Measurements from ENCODE around the gene TMEM30A.
A peak's percentile ranks its signal among the peaks of the same experiment; 100 is the strongest.

Gene TMEM30A

DNA sequence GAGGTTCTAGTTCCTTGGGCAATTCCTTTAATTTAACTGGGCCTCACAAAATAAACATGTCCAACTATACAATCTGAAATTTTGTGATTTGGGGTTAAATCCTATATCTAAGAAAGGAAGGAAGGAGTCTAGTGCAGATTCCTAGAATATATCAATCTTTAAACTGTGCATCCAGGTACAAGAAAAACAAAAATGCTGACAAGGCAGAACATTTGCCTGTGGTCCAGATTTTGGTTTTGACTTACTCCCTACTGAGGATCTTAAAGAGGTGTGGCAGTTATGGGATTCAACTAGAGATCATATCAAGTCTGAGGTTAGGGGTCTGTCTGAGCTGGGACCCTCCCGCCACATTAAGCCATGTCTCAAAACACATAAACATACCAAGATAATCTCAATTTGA lies 23.3 kb downstream of the TMEM30A start:
- DNase-seq, result no peak

DNA sequence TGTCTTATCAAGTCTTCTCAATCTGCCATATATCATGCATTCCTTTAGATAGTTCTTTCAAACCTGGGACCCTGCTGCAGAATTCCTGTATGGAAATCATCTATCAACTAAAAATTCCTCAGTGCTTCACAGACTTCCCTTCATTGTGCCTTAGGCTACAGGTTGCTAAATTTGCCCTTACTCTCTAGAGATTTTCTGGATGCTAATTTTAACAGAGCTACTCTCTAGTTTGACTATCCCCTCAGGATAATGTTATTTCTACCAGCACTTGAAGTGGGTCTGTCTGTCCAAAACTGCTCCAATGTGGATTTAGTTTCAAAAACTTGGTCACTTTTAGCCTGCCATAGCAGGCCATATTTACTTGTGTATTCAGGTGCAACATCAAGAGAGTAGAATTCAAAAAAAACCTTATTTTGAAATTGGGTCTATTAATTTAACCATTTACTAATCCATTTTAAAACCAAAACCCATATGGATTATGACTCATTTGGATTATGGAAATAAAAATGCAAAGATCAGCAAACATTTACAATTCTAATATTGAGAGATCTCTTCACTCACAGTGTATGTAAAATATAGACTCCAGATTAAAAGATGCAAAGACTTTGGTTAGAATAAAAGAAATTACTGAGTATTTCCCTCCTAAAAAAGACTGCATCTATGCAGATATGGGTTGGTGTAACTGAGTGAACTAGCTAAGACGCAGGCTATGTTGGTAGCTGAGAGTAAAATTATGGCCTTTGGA lies 27.1 kb downstream of the TMEM30A start:
- no peak for DNase-seq

DNA sequence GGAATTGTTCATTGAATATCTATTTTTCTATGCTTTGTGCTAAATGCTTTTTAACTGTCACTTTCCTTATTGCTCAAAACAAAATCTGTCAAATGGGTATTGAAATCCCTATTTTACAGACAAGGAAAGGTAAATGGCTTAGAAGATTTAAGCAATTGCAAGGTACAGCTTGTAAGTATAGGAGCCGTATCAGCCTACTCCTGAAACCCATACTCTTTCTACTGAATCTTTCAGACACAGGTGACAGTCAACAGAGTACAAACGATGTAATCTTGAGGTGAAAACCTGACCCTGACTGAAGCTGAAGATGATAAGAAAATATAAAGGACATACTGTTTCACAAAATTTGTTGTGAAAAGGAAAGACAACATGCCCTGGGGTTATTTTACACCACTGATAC lies 34.0 kb downstream of the TMEM30A start:
- DNase-seq, result no peak

DNA sequence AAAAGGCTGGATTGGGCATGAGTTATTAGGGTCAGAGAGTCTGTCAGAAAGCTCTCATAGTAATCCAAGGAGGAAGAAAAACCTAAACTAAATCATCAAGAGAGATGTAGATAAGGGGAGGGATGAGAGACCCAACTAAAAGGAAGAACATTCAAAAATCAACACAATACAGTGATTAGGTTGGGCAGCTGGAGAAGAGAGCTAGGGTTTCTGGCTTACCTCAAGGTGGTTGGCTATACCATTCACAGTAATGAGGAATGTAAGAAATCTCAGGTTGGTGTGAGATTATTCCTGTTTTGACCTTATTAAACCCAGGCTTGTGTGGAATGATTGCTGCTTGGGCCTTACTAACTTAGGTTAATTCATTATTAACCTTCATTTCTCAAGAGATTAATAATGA lies 34.8 kb downstream of the TMEM30A start:
- DNase-seq, result no peak

DNA sequence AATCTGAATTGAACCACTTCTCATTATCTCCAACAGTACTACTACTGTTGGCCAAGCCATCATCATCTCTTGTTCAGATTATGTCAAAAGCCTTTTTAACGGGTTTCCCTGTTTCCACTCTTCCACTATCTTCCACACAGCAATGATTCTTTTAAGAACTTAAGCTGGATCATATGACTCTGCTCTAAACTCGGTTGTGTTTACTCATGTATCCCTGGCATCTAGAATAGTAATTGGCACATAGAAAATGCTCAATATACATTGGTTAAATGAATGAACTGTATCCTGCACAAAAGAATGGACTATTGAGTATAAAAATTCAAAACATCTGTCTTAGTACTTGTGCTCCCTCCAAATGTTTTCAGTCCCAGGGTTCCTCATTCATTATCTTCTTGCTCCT lies 38.2 kb downstream of the TMEM30A start:
- no peak for DNase-seq

DNA sequence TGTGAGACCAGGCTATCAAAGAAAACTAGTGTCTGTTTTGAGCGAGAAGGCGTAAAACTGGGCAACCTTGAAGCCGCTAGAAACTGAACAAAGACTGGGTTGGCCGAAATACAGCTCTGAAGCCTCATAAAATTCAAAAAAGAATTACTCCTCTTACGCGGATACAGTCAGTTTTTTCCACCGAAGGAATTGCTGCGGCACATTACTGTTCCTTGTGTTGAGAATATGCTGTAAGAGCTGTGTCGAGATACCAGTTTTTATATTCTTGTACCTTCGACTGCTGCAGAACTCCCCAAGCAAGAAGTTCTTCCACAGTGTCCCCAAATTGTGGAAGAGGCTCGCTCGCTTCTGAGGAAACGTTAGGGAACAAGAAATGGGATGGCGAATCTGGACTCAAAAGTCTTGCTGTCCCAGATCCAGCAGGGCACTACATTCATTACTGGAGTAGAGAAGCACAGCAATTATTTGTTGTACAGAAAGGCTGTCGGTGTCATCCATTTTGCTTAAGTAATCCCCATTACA lies 40.5 kb downstream of the TMEM30A start:
- DNase-seq, result no peak

DNA sequence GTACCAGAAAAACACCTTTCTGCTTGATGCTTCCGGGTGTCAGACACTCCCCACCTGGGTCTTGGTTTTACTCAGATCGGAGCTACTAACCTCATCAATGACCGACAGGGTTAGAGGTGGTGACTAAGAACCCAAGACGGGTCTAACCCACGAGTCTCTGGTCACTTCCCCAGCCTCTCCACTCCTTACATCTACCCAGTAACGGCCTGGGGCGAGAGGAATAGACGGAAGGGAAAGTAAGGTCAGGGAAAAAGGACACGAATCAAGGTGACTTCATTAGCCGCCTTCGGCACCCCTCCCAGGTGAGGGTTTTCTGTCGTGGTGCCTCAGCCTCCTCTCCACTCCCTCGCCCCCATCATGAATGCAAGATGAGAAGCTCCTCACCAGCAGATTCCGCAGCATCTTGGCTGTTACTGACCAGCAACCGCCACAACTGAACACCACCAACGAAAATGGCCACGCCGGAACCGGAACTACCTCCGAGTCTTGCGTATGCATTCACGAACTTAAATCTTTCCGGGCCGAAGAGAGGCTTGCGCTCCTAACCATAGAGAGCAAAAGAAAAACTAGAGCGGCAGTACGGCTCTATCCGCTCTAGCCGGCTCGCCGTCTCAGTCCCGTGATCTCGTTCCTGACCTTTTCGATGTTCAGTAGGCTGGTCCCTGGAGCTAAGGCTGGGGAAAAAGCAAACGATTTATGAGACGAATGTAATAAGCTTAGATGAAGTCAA lies 41.1 kb downstream of the TMEM30A start, which contains the start of gene COX7A2:
Gene COX7A2, minus strand, starts transcription at position 469 of the 730 bp plus-strand sequence. Its CDS starts 67 bp downstream, at position 402.
- peak; percentile 97 for DNase-seq

DNA sequence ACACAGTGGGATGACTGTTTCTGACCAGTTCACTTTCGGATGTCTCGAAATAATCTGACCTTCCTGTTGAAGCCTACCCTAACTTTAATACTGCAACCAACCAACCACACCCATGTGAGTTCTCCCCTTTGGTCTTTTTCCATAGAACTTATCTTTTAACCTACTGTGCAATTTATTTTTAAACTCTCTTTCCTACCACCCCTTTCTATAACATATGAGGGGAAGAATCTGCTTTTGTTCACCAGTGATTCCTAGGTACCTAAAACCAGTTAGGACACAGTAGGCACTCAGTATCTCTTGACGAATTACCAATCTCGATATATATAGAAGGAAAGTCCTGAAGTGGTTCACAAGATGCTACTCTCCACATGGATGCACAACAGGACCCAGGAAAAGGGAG lies 48.0 kb downstream of the TMEM30A start:
- no peak for DNase-seq

DNA sequence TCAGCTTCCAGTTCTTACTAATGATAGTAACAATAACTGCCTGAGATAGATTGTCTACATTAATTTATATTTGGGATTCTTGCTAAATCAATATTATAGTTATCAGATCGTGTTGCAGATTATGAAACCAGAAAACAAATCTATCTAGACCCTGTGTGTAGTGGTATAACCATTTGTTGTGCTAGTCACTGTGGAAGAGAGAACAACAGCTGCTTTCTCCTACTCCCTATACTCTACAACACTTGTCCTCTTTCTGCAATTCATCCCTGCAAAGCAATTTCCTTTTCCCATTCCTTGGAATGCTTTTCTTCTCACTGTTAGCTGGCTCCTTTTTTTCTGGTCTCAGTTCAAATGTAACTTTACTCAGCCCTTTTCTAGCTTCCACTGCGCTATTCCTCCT lies 49.3 kb downstream of the TMEM30A start:
- DNase-seq, result no peak

DNA sequence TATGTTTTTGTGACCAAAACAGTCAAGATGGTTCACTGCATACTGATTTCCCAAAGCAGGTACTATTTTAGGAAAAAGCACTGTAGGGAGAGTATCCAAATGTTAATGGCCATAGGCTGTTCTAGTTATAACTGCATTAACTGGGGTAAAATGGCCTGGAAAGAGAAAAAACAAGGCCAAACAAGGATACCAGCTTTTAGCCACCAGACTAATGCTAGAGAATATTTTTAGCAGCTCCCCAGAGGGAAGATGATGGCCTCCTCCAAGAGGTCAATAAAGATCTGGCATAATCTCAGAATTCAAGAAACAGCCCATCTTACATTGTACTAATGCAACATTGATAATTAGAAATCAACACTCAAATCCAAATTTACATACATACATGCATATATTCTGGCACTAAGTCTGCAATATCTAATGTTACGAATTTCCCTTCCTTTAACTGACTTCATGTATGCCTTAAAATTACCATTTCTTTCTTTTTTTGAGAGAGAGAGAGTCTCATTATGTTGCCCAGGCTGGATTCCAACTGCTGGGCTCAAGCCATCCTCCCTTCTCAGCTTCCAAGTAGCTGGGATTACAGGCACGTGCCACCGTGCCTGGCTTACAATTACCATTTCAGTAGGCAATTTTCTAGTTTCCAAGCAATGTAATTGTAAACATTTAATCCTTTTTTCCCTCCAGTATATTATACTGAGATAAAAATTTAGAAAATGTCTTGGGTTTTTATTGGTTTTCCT lies 50.3 kb downstream of the TMEM30A start:
- no peak for DNase-seq

DNA sequence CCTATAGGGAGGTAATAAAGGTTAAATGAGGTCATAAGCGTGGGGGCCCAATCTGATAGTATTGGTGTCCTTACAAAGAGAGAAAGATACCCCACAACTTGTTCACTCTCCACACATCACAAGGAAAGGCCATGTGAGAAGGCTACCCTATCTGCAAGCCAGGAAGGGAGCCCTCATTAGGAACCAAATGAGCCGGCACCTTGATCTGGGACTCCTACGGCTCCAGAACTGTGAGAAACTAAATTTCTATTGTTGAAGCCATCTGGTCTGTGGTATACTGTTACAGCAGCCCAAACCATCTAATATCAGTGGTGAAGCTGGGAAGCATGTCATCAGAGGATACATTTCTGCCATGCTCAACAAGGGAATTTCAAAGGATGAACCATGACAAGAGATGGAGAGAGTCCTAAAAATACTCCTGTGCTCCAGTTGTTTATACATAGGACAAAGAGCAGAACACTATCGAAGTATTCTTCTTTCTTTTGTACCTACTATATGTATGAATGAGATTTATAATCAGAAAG lies 51.4 kb downstream of the TMEM30A start:
- DNase-seq, result no peak

DNA sequence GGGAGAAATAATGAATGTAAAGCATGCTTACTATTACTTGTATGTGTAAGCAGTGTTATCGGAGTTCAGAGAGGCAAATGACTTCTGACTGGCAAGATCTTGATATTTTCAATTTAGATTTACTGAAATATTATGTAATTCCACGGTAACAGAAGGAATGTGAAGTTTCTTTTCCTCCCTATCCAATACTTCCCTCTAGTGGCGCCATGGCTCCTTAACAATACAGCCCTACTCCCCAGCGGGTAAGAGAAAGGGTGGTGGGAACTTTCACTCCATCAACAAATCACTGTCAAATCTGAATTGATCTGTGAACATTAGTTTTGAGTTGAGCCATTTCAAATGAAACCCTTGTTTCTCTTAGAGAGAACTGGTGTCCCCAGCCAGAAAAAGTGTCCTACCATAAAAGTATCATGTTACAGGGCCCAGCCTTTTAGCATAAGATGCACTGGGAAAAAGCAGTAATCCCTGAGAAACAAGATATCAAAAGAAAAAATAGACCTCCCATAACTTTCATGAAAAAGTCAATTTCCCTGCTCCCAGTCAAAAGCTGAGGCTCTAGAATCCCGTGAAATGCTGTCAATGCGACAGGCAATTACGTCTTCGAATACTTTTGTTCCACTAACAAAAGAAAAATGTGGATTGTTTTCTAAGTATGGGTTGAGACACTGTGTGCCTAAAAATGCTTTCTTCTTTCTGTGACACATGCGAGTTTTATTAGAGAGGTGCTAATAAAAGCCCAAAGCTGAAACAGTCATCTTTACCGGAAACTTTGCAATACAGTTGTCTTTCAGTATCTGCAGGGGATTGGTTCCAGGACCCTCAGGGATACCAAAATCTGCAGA lies 53.9 kb downstream of the TMEM30A start:
- peak; percentile 7 for DNase-seq

DNA sequence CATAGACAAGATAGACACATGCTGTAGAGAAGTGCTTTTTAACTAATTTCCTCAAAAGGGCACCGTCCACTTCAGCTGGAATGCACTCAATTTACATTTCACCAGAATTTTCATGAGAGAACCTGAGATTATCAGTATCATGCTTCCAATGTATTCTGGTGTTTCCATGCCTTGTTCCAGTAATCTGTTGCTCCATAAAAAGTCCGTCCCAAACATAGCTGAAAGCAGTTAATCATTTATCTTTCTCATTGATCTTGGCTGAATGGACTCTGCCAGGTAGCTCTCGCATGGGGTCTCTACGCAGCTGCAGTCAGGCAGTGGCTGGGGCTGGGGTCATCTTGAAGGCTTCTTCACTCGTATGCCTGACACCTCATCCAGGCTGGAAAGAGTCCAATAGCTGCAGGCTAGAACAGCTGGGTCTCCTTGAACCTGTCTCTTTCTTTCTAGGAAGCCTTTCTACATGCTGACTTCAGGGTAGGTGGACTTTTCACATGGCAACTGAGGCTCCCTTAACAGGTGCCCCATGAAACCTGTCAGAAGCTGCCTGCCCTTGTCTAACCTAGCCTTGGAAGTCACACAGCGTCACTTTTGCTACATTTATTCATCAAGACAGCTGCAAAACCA lies 60.2 kb downstream of the TMEM30A start:
- no peak for DNase-seq

DNA sequence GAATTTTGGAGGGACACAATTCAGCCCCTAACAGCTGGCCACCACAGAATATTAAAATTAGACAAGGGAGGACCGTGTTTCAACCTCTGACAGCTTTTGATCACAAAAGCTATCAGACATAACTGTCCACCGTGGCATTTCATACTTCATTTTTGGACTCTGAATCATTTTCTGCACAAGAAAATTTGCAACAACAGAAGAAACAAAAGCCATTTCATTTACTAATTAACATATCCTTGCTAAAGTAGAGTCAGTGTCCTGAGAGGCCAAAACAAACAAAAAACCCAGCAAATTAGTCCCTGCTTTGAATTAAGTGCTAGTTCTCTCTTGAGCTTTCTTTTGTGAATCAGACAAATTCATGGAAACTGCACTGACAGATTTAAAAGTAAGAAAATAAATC lies 61.2 kb downstream of the TMEM30A start:
- DNase-seq, result no peak

DNA sequence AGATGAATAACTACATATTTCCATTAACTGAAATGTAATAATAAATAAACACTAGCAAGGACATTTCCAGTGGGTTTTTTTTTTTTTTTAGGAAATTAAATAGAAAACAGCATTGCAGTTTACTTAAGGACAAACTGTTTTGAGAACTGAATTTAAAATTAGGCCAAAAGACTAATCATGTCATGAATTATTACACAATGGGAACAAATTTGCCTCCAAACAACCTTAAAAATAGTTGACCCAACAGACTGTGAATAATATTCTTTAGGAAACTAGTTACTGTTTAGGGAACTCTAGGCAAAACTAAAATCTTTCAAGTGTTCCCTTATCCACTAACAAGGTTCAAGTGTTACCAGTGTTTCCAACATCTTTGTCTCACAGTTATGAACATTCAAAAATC lies 62.3 kb downstream of the TMEM30A start:
- no peak for DNase-seq

DNA sequence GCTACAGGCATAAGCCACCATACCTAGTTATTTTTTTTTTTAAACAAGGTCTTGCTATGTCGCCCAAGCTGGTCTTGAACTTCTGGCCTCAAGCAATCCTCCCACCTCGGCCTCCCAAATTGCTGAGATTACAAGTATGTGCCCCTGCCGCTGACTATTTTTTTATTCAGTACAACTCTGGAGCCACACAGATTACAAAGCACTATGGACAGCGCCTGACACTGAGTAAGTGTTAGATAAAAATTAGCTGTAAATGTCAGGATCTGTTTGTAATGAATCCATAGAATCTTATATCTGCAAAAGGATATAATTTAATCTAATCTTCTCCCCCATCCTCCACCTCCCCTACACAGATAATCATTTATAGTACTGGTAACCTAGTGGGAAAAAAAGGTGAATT lies 63.5 kb downstream of the TMEM30A start:
- no peak for DNase-seq

DNA sequence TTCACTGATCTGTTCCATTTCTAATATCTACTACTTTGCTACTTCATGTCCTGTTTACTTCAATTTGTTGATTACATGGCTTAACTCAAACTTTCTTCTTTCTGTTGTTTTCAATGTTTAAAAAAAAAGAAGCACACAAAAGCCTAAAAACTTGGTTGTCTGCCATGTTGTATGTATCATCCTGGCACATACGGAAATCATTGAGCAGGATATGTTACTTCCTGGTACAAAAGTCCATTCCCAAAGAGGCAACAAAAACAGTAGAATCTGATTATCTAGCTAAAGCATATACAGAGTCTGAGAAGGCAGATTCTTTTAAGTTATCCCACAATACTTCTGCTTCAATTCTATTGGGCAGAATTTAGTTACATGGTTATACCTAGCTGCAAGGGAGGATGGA lies 64.2 kb downstream of the TMEM30A start:
- DNase-seq, result no peak

DNA sequence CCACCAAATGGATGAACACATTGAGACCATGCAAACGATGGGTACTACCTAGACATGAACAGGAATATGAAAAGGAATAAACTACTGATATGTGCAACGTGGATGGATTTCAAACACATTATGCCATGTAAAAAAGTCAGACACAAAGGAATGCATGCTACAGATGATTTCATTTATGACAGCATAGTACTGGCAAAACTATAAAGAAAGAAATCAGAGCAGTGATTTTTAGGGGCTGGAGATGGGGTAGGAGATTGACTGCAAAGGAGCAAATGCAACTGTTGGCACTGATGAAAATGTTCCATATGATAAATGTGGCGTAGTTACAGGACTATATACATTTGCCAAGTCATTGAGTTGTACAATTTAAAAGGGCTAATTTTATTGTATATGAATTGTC lies 65.3 kb downstream of the TMEM30A start:
- DNase-seq, result no peak

DNA sequence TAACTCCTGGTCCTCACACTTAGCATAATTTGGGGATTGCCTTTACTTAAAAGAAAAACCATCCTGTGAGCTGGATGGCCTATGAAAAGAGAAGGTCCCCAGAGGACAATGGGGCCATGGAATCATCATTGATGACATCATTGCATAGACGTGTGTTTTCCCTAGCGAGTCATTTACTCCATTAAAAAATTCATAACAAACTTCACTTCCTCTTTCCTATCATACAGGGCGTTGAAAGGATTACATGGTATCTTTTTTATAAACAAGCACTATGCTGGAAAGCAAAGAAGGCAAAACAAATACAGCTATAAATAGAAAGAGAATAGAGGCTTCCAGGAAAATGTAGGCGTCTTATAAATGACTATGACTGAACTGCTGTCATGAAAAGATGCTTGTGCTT lies 67.4 kb downstream of the TMEM30A start:
- no peak for DNase-seq

DNA sequence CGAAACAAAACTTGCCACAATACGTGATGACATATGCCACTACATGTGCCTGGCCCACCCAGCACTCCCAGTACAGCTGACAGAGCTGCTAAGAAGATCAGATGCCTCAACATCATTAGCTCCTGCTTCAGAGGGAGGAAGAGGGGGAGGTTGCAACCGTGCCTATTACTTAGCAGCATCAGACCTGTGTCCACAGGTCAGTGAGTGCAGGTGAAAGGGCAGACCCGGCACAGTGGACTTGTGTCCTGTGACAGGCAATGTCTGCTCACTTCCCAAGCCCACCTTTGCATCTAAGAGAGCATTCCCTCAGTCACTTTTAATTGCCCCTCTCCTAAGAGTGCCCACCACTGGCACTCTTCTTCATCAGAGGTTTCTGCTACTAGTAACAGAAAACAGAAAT lies 69.3 kb downstream of the TMEM30A start:
- no peak for DNase-seq

DNA sequence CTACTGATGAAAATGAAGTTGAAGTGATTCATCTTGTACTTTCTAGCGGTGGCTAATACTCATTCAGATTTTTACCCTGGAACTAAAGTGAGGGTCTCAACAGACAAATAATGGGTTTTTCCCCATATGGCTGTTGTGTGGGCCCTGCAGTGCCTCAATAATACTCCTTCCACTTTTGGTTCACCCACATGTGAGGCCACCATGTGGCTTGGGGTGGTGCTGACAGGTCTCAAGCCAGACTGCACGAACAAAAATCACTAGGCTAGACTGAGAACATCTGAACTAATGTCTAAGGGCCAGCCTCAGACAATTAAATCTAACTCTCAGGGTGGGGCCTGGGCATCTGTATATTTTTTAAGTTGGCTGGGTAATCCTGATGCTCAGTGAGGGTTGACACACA lies 70.9 kb downstream of the TMEM30A start:
- no peak for DNase-seq

DNA sequence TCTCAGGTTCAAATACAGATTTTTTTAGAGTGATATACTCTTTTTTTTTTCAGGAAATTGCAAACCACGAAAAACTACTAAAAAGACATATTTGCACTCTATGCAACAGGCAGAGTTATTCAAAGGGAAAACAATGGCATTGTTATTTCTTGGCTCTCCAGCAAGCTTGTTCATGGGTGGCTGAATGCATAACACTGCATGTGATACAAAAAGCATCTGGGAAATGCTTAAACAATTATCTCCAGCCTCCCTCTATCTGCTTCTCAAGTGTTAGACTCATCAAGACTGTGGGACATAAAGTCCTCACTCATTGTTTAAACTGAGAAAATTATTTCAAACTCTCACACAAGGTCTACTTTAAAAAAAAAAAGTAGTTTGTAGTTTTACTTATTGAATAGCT lies 71.5 kb downstream of the TMEM30A start:
- DNase-seq, result no peak

Measured in NCI-H1105 (cell line).